Stimulated activated naive CD8-positive, alpha-beta T cell treated with anti-CD3 and anti-CD28 coated beads, Interleukin-15, amount 100 ng/mL, for 72 hours (primary cell): Measurements from ENCODE around the gene TNIK.
A peak's percentile ranks its signal among the peaks of the same experiment; 100 is the strongest.
"Not testable (repeated sequence)": the region's sequence is repeated elsewhere in the genome, so short reads cannot be mapped to it uniquely, and the experiment has no call there.

ENCODE experiments used
- ATAC-seq: fragments of 150-1000 bp; cut with Tn5 transposase; 2 replicates; pipeline ENCODE4 v1.10.0; 2021; ENCODE audit warnings: mild to moderate bottlenecking, moderate library complexity
- DNase-seq, 2 donors: peaks; one replicate each; pipeline ENCODE4 v3.0.0; 2021 to 2022
- H3K27ac Mint-ChIP-seq, 2 donors: one replicate each; pipeline ENCODE4 v1.8.0; 2022; ENCODE audit warnings: mild to moderate bottlenecking in 2 of 2, mixed read lengths in 2 of 2, moderate library complexity in 2 of 2
- H3K27me3 Mint-ChIP-seq: one replicate; pipeline ENCODE4 v1.8.0; 2022; ENCODE audit warnings: mixed read lengths
- H3K4me1 Mint-ChIP-seq: one replicate; pipeline ENCODE4 v1.8.0; 2022; ENCODE audit warnings: mild to moderate bottlenecking, mixed read lengths
- H3K4me3 Mint-ChIP-seq, 2 donors: one replicate each; pipeline ENCODE4 v1.8.0; 2022; ENCODE audit warnings: mild to moderate bottlenecking in 2 of 2, mixed read lengths in 2 of 2, moderate library complexity in 1 of 2
- H3K9me3 Mint-ChIP-seq, 2 donors: one replicate each; pipeline ENCODE4 v1.8.0; 2022; ENCODE audit warnings: mixed read lengths in 2 of 2

TNIK gene

DNA sequence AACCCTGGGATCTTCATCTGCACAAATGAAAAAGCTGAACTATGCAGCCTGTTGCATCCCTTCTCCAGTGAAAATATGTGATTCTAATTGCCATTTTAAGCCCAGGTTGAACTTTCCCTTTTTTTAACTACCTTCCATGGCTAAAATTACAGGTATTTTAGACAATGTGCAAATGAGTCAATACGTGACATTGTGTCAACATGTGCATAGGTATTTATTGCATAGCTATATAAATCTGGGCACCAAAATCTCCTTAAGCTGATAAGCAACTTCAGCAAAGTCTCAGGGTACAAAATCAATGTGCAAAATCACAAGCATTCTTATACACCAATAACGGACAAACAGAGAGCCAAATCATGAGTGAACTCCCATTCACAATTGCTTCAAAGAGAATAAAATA lies 37.4 kb downstream of the TNIK start:
- not testable (repeated sequence) for H3K27ac Mint-ChIP-seq, ATAC-seq, DNase-seq, H3K9me3 Mint-ChIP-seq, H3K27me3 Mint-ChIP-seq, H3K4me3 Mint-ChIP-seq
- H3K4me1 Mint-ChIP-seq, result peaks cover 15% of the 10 kb centered on the region

DNA sequence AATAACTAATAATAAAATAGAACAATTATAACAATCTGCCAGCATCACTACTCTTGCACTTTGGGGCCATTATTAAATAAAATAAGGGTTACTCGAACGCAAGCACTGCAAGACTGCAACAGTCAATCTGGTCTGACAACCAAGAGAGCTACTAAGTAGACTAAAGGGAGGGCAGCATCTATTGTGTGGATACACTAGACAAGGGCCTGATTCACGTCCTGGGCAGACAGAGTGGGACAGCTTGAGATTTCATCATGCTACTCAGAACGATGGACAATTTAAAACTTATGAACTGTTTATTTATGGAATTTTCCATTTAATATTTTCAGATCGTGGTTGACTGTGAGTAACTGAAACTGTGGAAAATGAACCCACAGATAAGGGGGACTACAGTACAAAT lies 39.5 kb downstream of the TNIK start:
- H3K4me1 Mint-ChIP-seq, result peaks cover 18% of the 10 kb centered on the region
- H3K4me3 Mint-ChIP-seq, result no peak overlapping the region
- no peak overlapping the region for H3K27ac Mint-ChIP-seq

DNA sequence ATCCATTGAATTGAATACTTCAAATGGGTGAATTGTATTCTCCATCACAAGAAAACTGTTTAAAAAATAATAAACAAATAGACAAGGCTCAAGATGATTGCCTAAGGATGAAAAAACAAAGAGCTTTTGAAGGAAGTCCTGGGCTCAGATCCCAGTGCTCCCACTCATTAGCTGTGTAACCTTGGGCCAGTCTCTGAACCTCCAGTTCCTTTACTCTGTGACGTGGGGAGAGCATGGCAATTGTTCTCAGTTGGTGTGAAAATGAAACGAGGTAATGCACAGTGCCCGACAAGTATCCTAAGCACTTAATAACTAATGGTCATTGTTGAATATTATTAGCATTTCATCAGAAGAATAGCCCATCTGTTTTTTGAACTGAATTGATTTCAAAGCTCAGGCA lies 40.7 kb downstream of the TNIK start:
- ATAC-seq (no peak), DNase-seq (no peak)
- no peaks in the 10 kb centered on the region for H3K27me3 Mint-ChIP-seq
- H3K4me1 Mint-ChIP-seq, result peaks cover 27% of the 10 kb centered on the region
- H3K4me3 Mint-ChIP-seq, result no peak overlapping the region
- no peak overlapping the region for H3K27ac Mint-ChIP-seq
- no peaks in the 10 kb centered on the region for H3K9me3 Mint-ChIP-seq

More for the DNA sequence above, 39.5 kb downstream of the TNIK start:
- no peaks in the 10 kb centered on the region for H3K27me3 Mint-ChIP-seq
- DNase-seq (no peak), ATAC-seq (no peak)
- H3K9me3 Mint-ChIP-seq, result no peaks in the 10 kb centered on the region

DNA sequence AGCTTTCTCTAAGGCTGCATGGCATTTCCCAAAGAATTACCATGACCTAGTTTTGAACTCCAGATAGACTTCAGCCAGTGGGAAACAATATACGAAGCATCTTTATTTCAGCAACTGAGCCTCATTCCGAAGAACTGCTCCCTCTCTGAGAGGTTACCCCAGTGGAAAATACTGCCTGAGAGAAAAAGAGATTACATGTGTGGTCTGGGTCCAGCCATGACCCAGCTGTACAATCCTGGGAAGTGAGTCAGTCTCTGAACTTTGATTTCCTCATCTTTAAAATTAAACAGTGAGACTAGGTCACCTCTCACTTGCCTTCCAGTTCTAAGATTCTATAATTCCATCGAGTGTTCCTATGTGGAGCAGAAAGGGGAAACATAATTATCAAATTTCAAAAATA lies 42.4 kb downstream of the TNIK start:
- Mint-ChIP-seq H3K4me3 (no peak overlapping the region), H3K9me3 (no peaks in the 10 kb centered on the region), H3K27ac (no peak overlapping the region), H3K27me3 (no peaks in the 10 kb centered on the region), H3K4me1 (peaks cover 40% of the 10 kb centered on the region)
- no peak for ATAC-seq
- DNase-seq, result no peak

DNA sequence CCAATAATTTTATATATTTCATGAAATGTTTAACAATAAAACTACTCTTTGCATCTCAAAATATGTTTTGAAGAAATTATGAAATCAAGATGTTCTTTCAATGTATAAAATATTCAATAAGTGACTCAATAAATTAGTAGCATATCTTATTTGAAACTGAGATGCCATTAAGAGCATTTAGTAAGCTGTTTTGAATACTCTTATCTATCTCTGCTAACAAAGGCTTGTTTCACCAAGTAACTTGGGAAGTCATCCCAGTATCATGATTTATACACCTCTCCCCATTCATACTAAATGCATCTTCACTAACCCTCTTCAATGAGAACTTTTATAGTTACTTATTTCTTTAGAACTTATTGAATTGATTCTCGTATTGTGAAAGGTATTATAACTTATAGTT lies 43.1 kb downstream of the TNIK start:
- Mint-ChIP-seq H3K4me1 (peaks cover 45% of the 10 kb centered on the region), H3K9me3 (no peaks in the 10 kb centered on the region), H3K27ac (no peak overlapping the region), H3K27me3 (no peaks in the 10 kb centered on the region), H3K4me3 (no peak overlapping the region)
- ATAC-seq (no peak), DNase-seq (no peak)

DNA sequence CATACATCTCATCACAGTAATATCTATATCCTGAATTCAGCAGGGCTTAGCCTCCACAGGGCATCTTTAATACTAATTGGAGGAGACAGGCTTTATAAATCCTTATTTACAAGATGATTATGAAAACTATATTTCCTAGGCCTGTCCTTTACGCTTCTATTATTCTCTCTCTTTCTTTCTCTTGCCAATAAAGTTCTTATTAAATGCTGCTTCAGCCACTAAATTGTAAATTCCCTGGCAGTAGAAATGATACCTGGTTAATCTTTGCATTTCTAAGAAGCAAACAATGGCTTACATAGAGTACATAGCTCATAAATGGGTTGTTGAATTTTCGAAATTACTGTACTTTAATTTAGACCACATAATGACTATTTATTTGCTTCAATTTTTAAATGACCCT lies 43.5 kb downstream of the TNIK start:
- ATAC-seq (no peak), DNase-seq (no peak)
- no peaks in the 10 kb centered on the region for H3K27me3 Mint-ChIP-seq
- no peak overlapping the region for H3K27ac Mint-ChIP-seq
- H3K4me3 Mint-ChIP-seq, result no peak overlapping the region
- H3K4me1 Mint-ChIP-seq, result peaks cover 50% of the 10 kb centered on the region
- no peaks in the 10 kb centered on the region for H3K9me3 Mint-ChIP-seq

DNA sequence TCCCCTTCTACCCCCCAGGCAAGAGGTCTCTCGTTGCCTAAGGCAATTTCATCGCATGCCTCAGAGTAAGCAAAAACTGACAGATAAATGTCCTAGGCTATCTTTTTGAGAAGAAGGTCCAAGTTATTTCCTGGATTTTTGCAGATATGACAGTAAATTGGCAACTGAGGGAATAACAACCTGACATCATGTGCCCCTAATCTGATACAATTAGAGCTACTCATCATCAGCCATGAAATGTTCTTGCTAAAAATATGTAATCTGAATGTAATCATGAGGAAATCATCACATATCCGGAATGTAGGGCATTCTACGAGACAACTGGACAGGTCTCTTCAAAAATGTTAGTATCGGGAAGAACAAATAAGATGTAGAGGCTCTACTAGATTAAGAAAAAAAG lies 44.1 kb downstream of the TNIK start:
- no peaks in the 10 kb centered on the region for H3K27me3 Mint-ChIP-seq
- peaks cover 46% of the 10 kb centered on the region for H3K4me1 Mint-ChIP-seq
- ATAC-seq, result no peak
- no peaks in the 10 kb centered on the region for H3K9me3 Mint-ChIP-seq
- H3K27ac Mint-ChIP-seq, result no peak overlapping the region
- H3K4me3 Mint-ChIP-seq, result no peak overlapping the region
- no peak for DNase-seq

DNA sequence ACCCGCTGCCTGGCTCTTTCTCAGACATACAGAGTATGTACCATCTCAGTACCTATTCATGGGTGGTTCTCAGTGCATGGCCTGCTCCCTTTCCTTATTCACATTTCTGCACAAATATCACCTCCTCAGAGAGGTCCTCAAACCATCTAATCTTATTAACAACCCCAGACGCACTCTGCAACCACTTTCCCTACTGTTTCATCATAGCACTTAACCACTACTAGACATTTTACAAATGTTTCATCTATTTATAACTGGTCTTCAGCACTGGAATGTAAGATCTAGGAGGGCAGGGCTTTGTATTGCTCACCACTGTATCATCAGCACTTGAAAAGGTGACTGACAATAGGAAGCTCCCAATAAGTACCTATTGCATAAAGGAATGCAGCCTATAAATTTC lies 45.1 kb downstream of the TNIK start:
- peaks cover 47% of the 10 kb centered on the region for H3K4me1 Mint-ChIP-seq
- DNase-seq (no peak), ATAC-seq (no peak)

DNA sequence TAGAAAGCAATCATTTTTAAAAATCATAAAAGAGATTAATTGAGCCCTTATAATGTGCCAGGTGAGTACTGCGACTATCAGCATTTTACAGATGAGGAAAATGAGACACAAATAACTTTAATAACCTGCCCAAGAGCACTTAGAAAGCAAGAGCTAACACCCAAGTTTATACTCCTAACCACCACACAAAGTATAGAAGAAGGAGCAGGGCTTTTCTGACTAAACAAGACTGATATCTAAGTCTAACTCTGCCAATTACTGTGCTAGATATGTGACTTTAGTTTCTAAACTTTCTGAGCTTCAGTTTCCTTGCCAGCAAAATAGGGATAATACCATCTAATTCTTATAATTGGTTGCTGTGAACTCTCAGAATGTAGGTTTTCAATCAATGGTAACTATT lies 47.7 kb downstream of the TNIK start:
- H3K27ac Mint-ChIP-seq, result no peak overlapping the region
- DNase-seq (no peak), ATAC-seq (no peak)
- H3K27me3 Mint-ChIP-seq, result no peaks in the 10 kb centered on the region
- H3K9me3 Mint-ChIP-seq, result no peaks in the 10 kb centered on the region
- H3K4me1 Mint-ChIP-seq, result peaks cover 52% of the 10 kb centered on the region
- H3K4me3 Mint-ChIP-seq, result no peak overlapping the region

More for the DNA sequence above, 45.1 kb downstream of the TNIK start:
- H3K4me3 Mint-ChIP-seq, result no peak overlapping the region
- no peaks in the 10 kb centered on the region for H3K9me3 Mint-ChIP-seq
- H3K27ac Mint-ChIP-seq, result no peak overlapping the region
- no peaks in the 10 kb centered on the region for H3K27me3 Mint-ChIP-seq

DNA sequence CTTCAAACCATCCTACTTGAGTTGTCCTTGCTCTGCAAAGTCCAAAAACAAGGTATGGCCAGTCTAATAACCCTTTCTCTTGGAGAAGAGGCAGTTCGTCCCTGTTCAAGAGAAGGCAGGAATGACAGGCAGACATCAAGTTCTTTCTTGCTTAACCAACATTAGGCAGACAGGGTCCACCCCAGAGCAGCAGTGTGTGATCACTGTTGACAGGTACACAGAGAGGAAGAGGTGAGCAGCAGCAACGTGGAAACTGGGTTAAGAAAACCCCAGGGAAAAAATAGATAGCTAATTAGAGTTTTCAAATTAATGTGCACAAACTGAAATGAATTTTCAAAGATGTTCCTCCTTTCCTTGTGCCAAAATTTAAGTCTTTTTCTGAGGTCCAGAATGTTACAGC lies 48.2 kb downstream of the TNIK start:
- no peak for ATAC-seq

DNA sequence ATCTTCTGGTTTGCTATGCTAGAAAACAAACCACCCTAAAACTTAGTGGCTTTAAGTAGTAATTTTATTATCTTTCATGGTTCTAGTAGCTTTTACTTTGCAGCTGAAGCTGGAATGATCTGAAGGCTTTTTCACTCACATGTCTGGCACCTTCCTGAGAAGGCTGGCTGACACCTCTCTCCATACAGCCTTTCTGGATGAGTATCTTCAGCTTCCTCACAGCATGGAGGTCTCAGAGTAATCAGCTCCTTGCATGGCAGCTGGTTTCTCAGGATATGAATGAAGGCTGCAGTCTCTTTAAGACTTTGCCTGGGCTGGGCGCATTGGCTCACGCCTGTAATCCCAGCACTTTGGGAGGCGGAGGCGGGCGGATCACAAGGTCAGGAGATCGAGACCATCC lies 50.0 kb downstream of the TNIK start:
- peaks cover 0 to 8% of the 10 kb centered on the region in 2 donors for H3K9me3 Mint-ChIP-seq
- H3K4me1 Mint-ChIP-seq, result peaks cover 62% of the 10 kb centered on the region
- ATAC-seq (no peak), DNase-seq (no peak)
- no peaks in the 10 kb centered on the region for H3K27me3 Mint-ChIP-seq
- H3K4me3 Mint-ChIP-seq, result no peak overlapping the region
- H3K27ac Mint-ChIP-seq, result no peak overlapping the region

More for the DNA sequence above, 48.2 kb downstream of the TNIK start:
- no peak for DNase-seq
- peaks cover 55% of the 10 kb centered on the region for H3K4me1 Mint-ChIP-seq
- H3K9me3 Mint-ChIP-seq, result peaks cover 0 to under 1% of the 10 kb centered on the region in 2 donors
- peak overlapping the region in 1 of 2 donors; percentile 42 for H3K27ac Mint-ChIP-seq
- no peaks in the 10 kb centered on the region for H3K27me3 Mint-ChIP-seq
- H3K4me3 Mint-ChIP-seq, result no peak overlapping the region

DNA sequence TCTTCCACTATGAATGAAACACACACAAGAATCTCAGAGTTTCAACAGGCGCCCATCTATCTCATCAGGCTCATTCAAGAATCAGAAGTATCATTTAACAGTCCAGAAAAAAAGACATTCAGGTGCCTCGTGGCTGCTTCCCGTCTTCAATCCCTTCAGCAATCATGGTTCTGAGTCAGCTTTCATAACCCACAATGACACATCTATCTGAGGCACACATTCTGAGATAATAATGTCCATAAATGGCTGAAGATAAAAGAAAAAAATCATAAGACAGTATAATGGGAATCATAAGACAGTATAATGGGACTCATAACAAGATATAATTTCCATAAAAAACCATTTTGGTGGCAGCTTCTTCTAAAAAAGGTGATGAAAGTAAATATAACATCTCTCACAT lies 52.4 kb downstream of the TNIK start:
- H3K27ac Mint-ChIP-seq, result peak overlapping the region in 1 of 2 donors; percentile 49
- H3K9me3 Mint-ChIP-seq, result peaks cover 0 to 8% of the 10 kb centered on the region in 2 donors
- H3K4me1 Mint-ChIP-seq, result peaks cover 55% of the 10 kb centered on the region
- H3K27me3 Mint-ChIP-seq, result no peaks in the 10 kb centered on the region
- H3K4me3 Mint-ChIP-seq, result no peak overlapping the region
- ATAC-seq, result peak; percentile 67
- DNase-seq, result no peak

DNA sequence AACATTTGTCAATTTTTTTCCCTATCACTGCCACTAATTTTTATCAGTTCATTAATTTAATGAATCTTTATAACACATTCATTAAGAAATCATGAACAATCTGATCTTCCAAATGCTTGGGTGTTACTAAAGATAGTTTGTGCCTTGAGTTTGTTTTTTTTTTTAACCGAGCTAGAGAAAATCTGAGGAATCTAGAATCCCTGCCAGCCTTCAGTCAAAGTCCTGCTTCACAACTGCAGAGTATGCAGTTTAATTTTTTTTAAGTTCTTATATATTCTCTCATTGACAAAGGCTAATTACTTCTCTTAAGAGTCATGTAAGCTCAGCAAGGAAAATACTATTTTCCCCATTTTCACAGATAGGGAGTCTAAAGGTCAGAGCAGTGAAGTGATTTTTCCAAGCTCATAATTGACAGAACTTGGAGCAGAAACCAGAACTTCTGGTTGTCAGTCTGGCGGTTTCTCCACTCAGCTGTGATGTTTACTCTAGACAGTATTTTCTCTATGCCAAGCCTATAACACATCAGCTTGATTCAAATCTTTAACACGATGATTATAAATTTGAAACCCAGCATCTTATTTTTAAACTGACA lies 55.7 kb downstream of the TNIK start:
- H3K4me3 Mint-ChIP-seq, result no peak overlapping the region
- DNase-seq, result no peak
- H3K27ac Mint-ChIP-seq, result no peak overlapping the region
- H3K27me3 Mint-ChIP-seq, result no peaks in the 10 kb centered on the region
- H3K4me1 Mint-ChIP-seq, result peaks cover 50% of the 10 kb centered on the region
- peaks cover 0 to 8% of the 10 kb centered on the region in 2 donors for H3K9me3 Mint-ChIP-seq
- no peak for ATAC-seq

DNA sequence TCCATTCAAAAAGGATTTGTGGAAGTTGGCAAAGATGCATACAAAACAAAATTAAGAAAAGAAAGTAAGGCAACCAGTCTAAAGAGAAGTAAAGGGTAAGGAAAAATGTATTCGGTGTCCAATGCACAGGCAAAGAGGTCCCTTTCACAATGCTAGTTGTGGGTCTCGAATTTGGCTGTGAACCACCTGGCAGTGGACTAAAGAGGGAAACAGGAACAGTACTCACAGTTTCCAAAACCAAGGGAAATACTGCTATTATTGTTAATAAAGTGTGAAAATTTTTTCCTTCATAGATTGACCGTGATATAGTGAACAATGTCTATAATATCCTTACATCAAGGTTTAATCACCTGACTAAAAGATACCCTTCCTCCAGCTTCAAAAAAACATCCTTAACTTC lies 57.9 kb downstream of the TNIK start:
- Mint-ChIP-seq H3K9me3 (peaks cover 0 to 8% of the 10 kb centered on the region in 2 donors), H3K27me3 (no peaks in the 10 kb centered on the region), H3K4me1 (peaks cover 47% of the 10 kb centered on the region)

DNA sequence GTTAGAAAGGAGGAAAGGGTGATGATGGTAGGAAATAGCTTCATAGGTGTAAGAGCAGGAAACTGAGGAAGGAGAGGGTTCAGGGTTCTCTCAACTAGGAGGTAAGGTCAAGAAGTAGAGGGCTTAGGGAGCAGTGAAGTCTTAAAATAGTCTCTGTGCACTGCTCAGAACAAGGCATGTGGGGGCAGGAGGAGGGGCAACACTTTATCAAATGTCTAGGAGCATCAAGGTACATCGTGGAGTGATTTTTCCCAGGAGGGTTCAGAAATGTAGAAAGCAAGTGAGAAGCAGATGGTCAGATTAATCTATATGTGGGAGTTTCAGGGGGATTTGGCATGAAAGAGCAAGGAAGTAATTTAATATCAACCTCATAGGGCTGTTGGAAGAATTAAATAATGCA lies 58.8 kb downstream of the TNIK start:
- ATAC-seq (no peak), DNase-seq (no peak)
- Mint-ChIP-seq H3K9me3 (peaks cover 0 to under 1% of the 10 kb centered on the region in 2 donors), H3K27me3 (no peaks in the 10 kb centered on the region), H3K4me1 (peaks cover 46% of the 10 kb centered on the region), H3K4me3 (no peak overlapping the region), H3K27ac (no peak overlapping the region)

More for the DNA sequence above, 57.9 kb downstream of the TNIK start:
- Mint-ChIP-seq H3K27ac (no peak overlapping the region), H3K4me3 (no peak overlapping the region)
- ATAC-seq (no peak), DNase-seq (no peak)

DNA sequence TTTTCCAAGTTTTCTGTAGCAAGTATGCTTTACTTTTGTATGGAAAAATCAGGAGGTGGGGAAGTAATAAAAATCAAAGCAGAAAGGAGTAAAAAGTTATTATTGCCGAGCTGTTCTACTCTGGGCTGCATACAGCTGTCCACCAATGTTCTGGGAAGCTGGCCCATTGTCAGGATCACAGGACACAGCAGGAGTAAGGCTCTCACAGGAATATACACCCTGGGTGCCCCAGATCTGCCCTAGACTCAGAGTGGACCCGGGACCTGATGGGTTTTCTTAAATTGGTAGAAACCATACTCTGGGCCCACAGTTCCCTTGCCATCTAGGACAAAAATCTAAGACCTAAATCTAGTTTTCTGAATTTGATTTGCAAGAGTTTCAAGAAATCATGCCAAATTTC lies 60.4 kb downstream of the TNIK start:
- Mint-ChIP-seq H3K4me3 (no peak overlapping the region), H3K4me1 (peaks cover 48% of the 10 kb centered on the region), H3K27me3 (no peaks in the 10 kb centered on the region), H3K27ac (no peak overlapping the region), H3K9me3 (no peaks in the 10 kb centered on the region)
- no peak for ATAC-seq
- no peak for DNase-seq

DNA sequence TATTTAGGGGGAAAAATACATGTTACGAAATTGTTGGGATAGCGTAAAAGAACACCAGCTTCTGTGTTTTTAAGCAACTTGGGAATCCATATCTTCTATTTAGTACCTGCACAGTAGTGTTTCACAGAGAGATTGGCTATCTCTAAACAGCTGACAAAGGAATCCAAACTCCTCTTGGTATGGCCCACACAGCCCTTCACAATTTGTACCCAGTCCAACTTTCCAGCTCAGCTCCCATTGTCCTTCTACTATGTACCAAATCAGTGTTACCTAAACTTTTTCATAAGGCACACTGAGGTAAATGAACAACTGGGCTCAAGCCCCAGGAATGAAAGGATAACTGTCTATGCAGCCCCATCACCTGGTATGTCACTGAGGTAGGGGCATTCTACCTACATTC lies 61.9 kb downstream of the TNIK start:
- Mint-ChIP-seq H3K4me1 (peaks cover 46% of the 10 kb centered on the region), H3K27ac (no peak overlapping the region), H3K4me3 (no peak overlapping the region), H3K9me3 (no peaks in the 10 kb centered on the region), H3K27me3 (no peaks in the 10 kb centered on the region)
- DNase-seq, result no peak
- ATAC-seq, result no peak
